ENCODE data around the gene RCOR2.

RCOR2 gene

DNA sequence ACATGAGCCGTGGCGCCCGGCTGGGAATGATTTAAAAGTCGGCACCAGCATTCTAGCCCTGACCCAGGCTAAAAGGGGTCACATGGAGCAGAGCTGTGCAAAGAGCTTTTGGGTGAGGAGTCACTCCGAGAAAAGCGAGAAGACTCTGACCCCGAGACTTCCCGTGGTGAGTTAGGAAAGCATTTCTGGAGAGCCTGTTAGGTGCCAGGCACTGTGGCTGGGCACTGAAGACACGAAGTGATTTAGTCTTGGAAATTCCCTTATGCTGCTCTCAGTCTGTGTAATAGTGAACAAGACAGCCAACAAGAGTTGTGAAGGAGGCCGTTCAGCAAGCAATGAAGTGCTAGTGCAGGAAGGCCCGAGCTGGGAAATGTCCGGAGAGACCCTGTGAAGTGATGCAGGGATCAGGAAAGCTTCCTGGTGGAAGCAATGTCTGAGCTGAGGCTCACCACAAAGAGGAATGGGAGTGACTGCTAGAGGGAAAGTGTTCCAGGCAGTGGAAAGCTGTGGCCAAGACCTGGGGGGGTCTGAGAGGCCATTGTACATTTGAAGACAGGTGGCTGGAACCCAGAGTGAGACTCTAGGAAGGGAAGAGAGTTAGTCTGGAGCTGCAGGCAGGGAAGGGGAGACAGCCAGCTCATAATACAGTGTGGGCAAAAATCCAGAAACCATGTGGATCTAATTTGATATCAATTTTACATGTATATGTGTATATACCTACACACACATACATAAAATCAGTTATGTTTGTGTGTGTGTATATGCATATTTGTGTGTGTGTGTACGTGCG is 46.4 kb downstream of the RCOR2 start:
- Mint-ChIP-seq H3K4me1 (peaks cover 69% of the 10 kb centered on the region), H3K4me3 (peak overlapping the region in 1 of 3 experiments; percentile 16), H3K9me3 (no peaks in the 10 kb centered on the region), H3K27ac (peak overlapping the region; percentile 18 to 79 (median 22)), H3K27me3 (ENCODE audit: low read depth) (no peaks in the 10 kb centered on the region), H3K36me3 (ENCODE audit: low read depth) (peaks cover 17% of the 10 kb centered on the region)
- TF ChIP-seq, protein P1, sequence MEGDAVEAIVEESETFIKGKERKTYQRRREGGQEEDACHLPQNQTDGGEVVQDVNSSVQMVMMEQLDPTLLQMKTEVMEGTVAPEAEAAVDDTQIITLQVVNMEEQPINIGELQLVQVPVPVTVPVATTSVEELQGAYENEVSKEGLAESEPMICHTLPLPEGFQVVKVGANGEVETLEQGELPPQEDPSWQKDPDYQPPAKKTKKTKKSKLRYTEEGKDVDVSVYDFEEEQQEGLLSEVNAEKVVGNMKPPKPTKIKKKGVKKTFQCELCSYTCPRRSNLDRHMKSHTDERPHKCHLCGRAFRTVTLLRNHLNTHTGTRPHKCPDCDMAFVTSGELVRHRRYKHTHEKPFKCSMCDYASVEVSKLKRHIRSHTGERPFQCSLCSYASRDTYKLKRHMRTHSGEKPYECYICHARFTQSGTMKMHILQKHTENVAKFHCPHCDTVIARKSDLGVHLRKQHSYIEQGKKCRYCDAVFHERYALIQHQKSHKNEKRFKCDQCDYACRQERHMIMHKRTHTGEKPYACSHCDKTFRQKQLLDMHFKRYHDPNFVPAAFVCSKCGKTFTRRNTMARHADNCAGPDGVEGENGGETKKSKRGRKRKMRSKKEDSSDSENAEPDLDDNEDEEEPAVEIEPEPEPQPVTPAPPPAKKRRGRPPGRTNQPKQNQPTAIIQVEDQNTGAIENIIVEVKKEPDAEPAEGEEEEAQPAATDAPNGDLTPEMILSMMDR (IDR thresholded peaks at IDR 0.05; ENCODE audit: unreplicated experiment in 3 of 3): no peak

DNA sequence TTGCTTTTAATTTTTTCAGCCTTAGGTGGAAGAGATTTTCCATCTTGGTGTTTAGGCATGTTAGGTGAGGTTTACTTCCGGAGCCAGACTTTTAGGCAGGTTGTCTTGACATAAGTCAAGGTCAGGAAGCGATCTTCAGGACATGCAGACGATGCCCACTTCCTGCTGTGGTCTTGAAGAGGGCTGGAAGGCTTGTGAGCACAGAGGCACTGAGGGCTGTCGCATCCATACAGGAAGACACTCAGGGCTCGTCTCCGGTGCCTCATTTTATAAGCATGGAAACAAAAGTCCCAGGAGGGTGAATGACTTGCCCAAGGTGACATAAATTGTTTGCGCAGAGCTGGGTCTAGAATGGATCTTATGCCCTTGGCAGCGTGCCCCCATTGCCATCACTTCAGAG is 47.3 kb downstream of the RCOR2 start:
- H3K27me3 Mint-ChIP-seq (ENCODE audit: low read depth): no peaks in the 10 kb centered on the region
- peaks cover 69% of the 10 kb centered on the region for H3K4me1 Mint-ChIP-seq
- TF ChIP-seq, protein P1 (IDR thresholded peaks at IDR 0.05; ENCODE audit: unreplicated experiment in 3 of 3): no peak
- H3K27ac Mint-ChIP-seq: peak overlapping the region in 1 of 3 experiments; percentile 15
- no peaks in the 10 kb centered on the region for H3K9me3 Mint-ChIP-seq
- no peak overlapping the region for H3K4me3 Mint-ChIP-seq
- H3K36me3 Mint-ChIP-seq (ENCODE audit: low read depth): peaks cover 19% of the 10 kb centered on the region

DNA sequence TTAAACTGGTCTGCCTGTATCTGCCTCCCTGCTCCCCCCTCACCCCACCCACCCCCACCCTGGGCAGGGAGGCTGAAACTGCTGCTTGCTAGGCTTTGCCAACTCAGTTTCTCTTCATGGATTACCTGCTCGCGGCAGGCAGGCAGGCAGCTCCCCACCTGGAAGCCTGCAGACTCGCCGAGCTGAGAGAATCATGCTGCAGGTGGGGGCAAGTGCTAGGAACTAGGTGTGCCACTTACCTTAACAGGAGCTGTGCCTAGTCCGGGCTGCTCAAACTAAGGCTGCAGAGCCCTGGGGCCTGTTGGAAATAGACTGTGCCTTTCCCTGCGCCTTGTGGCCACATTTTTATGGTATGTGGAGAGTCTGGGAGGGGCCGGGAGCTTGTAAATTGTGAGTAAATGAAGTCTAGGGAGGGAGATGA is 47.8 kb downstream of the RCOR2 start:
- peaks cover 66% of the 10 kb centered on the region for H3K4me1 Mint-ChIP-seq
- H3K4me3 Mint-ChIP-seq: no peak overlapping the region
- H3K36me3 Mint-ChIP-seq (ENCODE audit: low read depth): peaks cover 19% of the 10 kb centered on the region
- no peaks in the 10 kb centered on the region for H3K9me3 Mint-ChIP-seq
- no peaks in the 10 kb centered on the region for H3K27me3 Mint-ChIP-seq (ENCODE audit: low read depth)
- H3K27ac Mint-ChIP-seq: no peak overlapping the region
- TF ChIP-seq, protein P1 (IDR thresholded peaks at IDR 0.05; ENCODE audit: unreplicated experiment in 3 of 3): no peak

DNA sequence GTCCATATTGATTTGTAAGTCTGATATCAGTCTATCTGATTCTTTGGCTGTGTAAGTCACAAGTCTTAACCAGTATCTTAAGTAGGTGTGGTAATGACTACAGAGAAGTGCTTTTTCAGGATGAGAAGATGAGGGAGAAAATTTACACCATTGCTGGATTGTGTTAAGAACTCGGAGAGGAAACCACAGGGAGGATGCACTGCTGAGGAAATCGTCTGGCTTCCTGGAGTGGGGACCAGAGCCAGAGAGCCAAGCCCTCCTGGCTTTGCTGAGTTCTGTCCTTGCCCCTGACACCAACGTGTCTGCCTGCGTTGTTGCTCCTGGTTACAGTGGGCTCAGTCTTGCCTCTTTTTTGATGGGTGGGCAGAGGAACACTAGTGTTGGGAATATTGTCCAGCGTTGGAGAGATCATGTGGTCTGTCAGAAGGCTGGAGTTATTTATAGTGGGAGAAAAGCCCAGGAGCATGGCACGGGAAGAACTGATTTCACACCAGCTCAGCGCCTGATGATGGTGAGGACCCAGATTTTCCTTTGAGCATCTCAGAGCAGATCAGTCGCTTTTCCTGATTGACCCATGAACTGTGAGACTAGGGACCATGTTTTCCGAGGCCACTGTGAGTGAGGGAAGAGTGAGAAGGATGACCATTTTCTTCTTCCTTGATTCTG is 48.4 kb downstream of the RCOR2 start:
- H3K27ac Mint-ChIP-seq: peak overlapping the region in 2 of 3 experiments; percentile 19 to 29

DNA sequence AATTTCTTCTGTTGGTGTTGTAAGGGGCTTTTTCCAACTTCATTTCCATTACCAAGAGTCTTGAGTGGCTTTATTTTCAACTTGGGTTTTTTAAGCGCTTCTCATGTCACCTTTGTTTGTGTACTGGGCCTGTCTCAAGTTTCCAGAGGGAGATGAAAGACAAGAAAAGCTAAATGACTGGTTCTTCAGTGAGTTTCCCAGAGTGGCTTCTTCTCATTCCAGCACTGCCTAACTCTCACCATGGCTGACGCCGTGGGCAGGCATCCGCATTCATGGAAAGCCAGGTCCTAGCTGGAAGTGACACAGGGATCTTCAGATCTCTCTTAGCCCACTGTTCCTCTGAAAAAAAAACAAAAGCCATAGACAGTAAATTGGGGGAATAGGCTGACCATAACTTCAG is 49.5 kb downstream of the RCOR2 start:
- Mint-ChIP-seq H3K9me3 (no peaks in the 10 kb centered on the region), H3K36me3 (ENCODE audit: low read depth) (peaks cover 23% of the 10 kb centered on the region), H3K4me1 (peaks cover 62% of the 10 kb centered on the region), H3K4me3 (no peak overlapping the region), H3K27me3 (ENCODE audit: low read depth) (no peaks in the 10 kb centered on the region), H3K27ac (no peak overlapping the region)
- TF ChIP-seq, protein P1 (IDR thresholded peaks at IDR 0.05; ENCODE audit: unreplicated experiment in 3 of 3): no peak

More for the DNA sequence above, 48.4 kb downstream of the RCOR2 start:
- H3K9me3 Mint-ChIP-seq: no peaks in the 10 kb centered on the region
- TF ChIP-seq, protein P1 (IDR thresholded peaks at IDR 0.05; ENCODE audit: unreplicated experiment in 3 of 3): no peak
- no peak overlapping the region for H3K4me3 Mint-ChIP-seq
- no peaks in the 10 kb centered on the region for H3K27me3 Mint-ChIP-seq (ENCODE audit: low read depth)
- H3K4me1 Mint-ChIP-seq: peaks cover 62% of the 10 kb centered on the region
- peaks cover 19% of the 10 kb centered on the region for H3K36me3 Mint-ChIP-seq (ENCODE audit: low read depth)
